Endothelial cell of umbilical vein (primary cell): ENCODE data around the gene GRID1. TPM values are rescaled to one million over a fixed set of nuclear protein-coding genes. Genes with fewer than 3 reads are reported as not detected.

ENCODE experiments used
- BruUV-seq: library from RNA; stranded (reverse); fragments of 400-500 nt; replicated peaks from 2 replicates; lab custom pipeline; 2021; lab: Mats Ljungman, UMichigan
- CTCF ChIA-PET: fragments of 300-600, 350-600 bp; sonication (Branson Sonifier 250); formaldehyde crosslinking; loops from one replicate; lab custom pipeline; 2021; ENCODE audit warnings: antibody characterized with exemption, inconsistent platforms; lab: Charles Lee
- POLR2A ChIA-PET: fragments of 300-600, 350-600 bp; sonication (Branson Sonifier 250); formaldehyde crosslinking; loops from one replicate; lab custom pipeline; 2021; ENCODE audit warnings: antibody characterized with exemption, inconsistent platforms; lab: Charles Lee
- DNase-seq: peaks from one replicate; pipeline ENCODE4 v3.0.0-alpha.2; 2011; ENCODE audit warnings: low read depth, low spot score
- FAIRE-seq: peaks from 2 replicates; lab custom pipeline; 2011; peaks lifted over from hg19 to GRCh38; lab: Jason Lieb, UNC
- H2AFZ ChIP-seq: 2 replicates; pipeline ENCODE4 v1.6.0; 2012; ENCODE audit warnings: low read depth, low read length, control low read depth, inconsistent platforms
- H3K27ac ChIP-seq: 2 replicates; pipeline ENCODE4 v1.5.1; 2011; ENCODE audit warnings: low read depth, mild to moderate bottlenecking, control low read depth, low read length, moderate library complexity; ENCODE audit not compliant: insufficient read depth
- H3K27me3 ChIP-seq, 2 experiments: 2 replicates each; pipeline versions ENCODE4 v1.6.0 to v1.6.1; 2011; ENCODE audit warnings: low read length in 2 of 2, mixed read lengths in 1 of 2; ENCODE audit not compliant: control insufficient read depth in 2 of 2, insufficient read depth in 2 of 2
- H3K36me3 ChIP-seq, 2 experiments: 2 replicates in 1 of 2; 3 replicates in 1 of 2; pipeline ENCODE4 v1.5.1; 2011; ENCODE audit warnings: low read length in 2 of 2, mild to moderate bottlenecking in 1 of 2, moderate library complexity in 1 of 2; ENCODE audit not compliant: control insufficient read depth in 2 of 2, insufficient read depth in 2 of 2; ENCODE audit errors: extremely low read depth in 1 of 2
- H3K4me1 ChIP-seq: 3 replicates; pipeline ENCODE4 v1.5.1; 2011; ENCODE audit warnings: mild to moderate bottlenecking, low read length; ENCODE audit not compliant: control insufficient read depth, insufficient read depth; ENCODE audit errors: extremely low read depth
- H3K4me2 ChIP-seq: 2 replicates; pipeline ENCODE4 v1.6.1; 2011; ENCODE audit warnings: low read length, control low read depth, mixed read lengths; ENCODE audit not compliant: insufficient read depth
- H3K4me3 ChIP-seq, 3 experiments: fragments of 200-600 bp in 1 of 3; sonication (generic), shearing (Covaris generic) in 1 of 3; replicated peaks in 1 of 3; 2 replicates each; pipeline ENCODE4 v1.5.1; 2011 to 2016; ENCODE audit warnings: control low read depth in 3 of 3, low read length in 3 of 3, mild to moderate bottlenecking in 2 of 3, inconsistent platforms in 1 of 3, low read depth in 1 of 3, moderate library complexity in 1 of 3; ENCODE audit not compliant: insufficient read depth in 1 of 3
- H3K79me2 ChIP-seq: 2 replicates; pipeline ENCODE4 v1.6.0; 2012; ENCODE audit warnings: low read length, inconsistent platforms; ENCODE audit not compliant: control insufficient read depth, insufficient read depth
- H3K9ac ChIP-seq: replicated peaks from 2 replicates; pipeline ENCODE3; 2011; ENCODE audit warnings: low read length, control low read depth; ENCODE audit not compliant: insufficient read depth; ENCODE audit errors: extremely low read depth
- H3K9me1 ChIP-seq: replicated peaks from 3 replicates; pipeline ENCODE4 v1.6.0; 2011; ENCODE audit warnings: mild to moderate bottlenecking, low read length; ENCODE audit not compliant: control insufficient read depth, insufficient read depth; ENCODE audit errors: extremely low read depth
- H3K9me3 ChIP-seq: replicated peaks from 2 replicates; pipeline ENCODE4 v1.5.1; 2012; ENCODE audit warnings: low read length, inconsistent platforms; ENCODE audit not compliant: control insufficient read depth, insufficient read depth
- H4K20me1 ChIP-seq: replicated peaks from 2 replicates; pipeline ENCODE3; 2011; ENCODE audit warnings: mild to moderate bottlenecking, low read length; ENCODE audit not compliant: control insufficient read depth, insufficient read depth; ENCODE audit errors: extremely low read depth
- EZH2 ChIP-seq: IDR thresholded peaks from 2 replicates; pipeline ENCODE4 v1.6.1; 2012; ENCODE audit warnings: borderline replicate concordance, low read depth, mild to moderate bottlenecking, moderate library complexity, low read length, inconsistent platforms; ENCODE audit not compliant: severe bottlenecking
- FOS ChIP-seq: IDR thresholded peaks from 2 replicates; pipeline ENCODE4 v1.6.1; 2011; ENCODE audit warnings: mild to moderate bottlenecking, low read length, moderate library complexity, borderline replicate concordance; ENCODE audit not compliant: insufficient read depth
- GATA2 ChIP-seq: IDR thresholded peaks from 2 replicates; pipeline ENCODE4 v1.7.0; 2011; ENCODE audit warnings: low read depth, mild to moderate bottlenecking, moderate library complexity, mixed read lengths, low read length; ENCODE audit not compliant: insufficient read length, insufficient read depth
- JUN ChIP-seq: IDR thresholded peaks from 2 replicates; pipeline ENCODE4 v1.6.1; 2011; ENCODE audit warnings: borderline replicate concordance, low read depth; ENCODE audit not compliant: insufficient read length, insufficient read depth
- MAX ChIP-seq: IDR thresholded peaks from 2 replicates; pipeline ENCODE4 v1.6.1; 2011; ENCODE audit not compliant: insufficient read depth, insufficient read length
- MYC ChIP-seq: IDR thresholded peaks from one replicate; pipeline ENCODE4 v1.6.1; 2011; ENCODE audit warnings: mild to moderate bottlenecking, low read depth, low read length
- POLR2A ChIP-seq: IDR thresholded peaks from 2 replicates; pipeline ENCODE4 v1.6.1; 2012; ENCODE audit warnings: low read depth, mild to moderate bottlenecking, control low read depth, low read length
- POLR2AphosphoS5 ChIP-seq: IDR thresholded peaks from 2 replicates; pipeline ENCODE4 v1.6.1; 2012; ENCODE audit warnings: low read depth, mild to moderate bottlenecking, control low read depth, low read length, moderate library complexity; ENCODE audit not compliant: insufficient read depth
- dilution Hi-C: fragments of 300-500 bp; cut with MboI; formaldehyde crosslinking; loops from one replicate; pipeline ENCODE4 v1.15.0; 2019; ENCODE audit warnings: low sequenced_read_pairs; ENCODE audit not compliant: extremely low pct_ligation_motif_present
- intact Hi-C: fragments of 100-400 bp; cut with micrococcal nuclease; formaldehyde crosslinking; loops from one replicate; pipeline ENCODE4 v1.10.0; 2022
- polyA plus RNA-seq, 4 experiments: library from polyadenylated mRNA; depleted of rRNA in 3 of 4; stranded (reverse) in 3 of 4; unstranded in 1 of 4; fragments of >200 nt; gene quantifications; 2 replicates each; pipeline versions ENCODE4 v1.2.1 to v1.2.3, GENCODE V29; 2011 to 2012; ENCODE audit warnings: missing spikeins in 1 of 4
- total RNA-seq: library from RNA; stranded (reverse); gene quantifications from 2 replicates; pipeline ENCODE4 v1.2.3, GENCODE V29; 2021
- TF ChIP-seq, protein P1 (sequence below), 2 donors: IDR thresholded peaks; 1 replicate in 1 of 2; 2 replicates in 1 of 2; pipeline ENCODE4 v1.5.1; 2011; ENCODE audit warnings: low read length in 2 of 2, mild to moderate bottlenecking in 2 of 2, moderate library complexity in 2 of 2, control low read depth in 1 of 2, inconsistent platforms in 1 of 2, low read depth in 1 of 2; ENCODE audit not compliant: insufficient read depth in 1 of 2; ENCODE audit errors: extremely low read depth in 1 of 2

The GRID1 gene
- total and polyA plus RNA-seq, 2 donors (not counting 3 experiments of a cell fraction or from before 2014, with no cell fraction given), result not detected

GRCh38 chr10:86106616-86107015 is 260.0 kb downstream of the GRID1 start:
- CTCF ChIA-PET, result no interaction called here
- no peak for FAIRE-seq
- dilution Hi-C loops (no loop called here), intact Hi-C loops (no loop called here)
- no peaks in the 10 kb centered on the region for H3K79me2 ChIP-seq
- H4K20me1 ChIP-seq, result no peaks in the 10 kb centered on the region
- H3K27me3 ChIP-seq, result no peaks in the 10 kb centered on the region
- no peak overlapping the region for H2AFZ ChIP-seq
- no peaks in the 10 kb centered on the region for H3K4me1 ChIP-seq
- no peak overlapping the region for H3K4me3 ChIP-seq
- DNase-seq, result no peak
- no peak overlapping the region for H3K27ac ChIP-seq
- H3K4me2 ChIP-seq, result no peak overlapping the region
- H3K36me3 ChIP-seq, result no peaks in the 10 kb centered on the region
- BruUV-seq, result no TSS peak
- no peak for TF ChIP-seq GATA2
- no peak for TF ChIP-seq JUN
- TF ChIP-seq MYC, result no peak
- TF ChIP-seq POLR2AphosphoS5, result no peak
- TF ChIP-seq, protein P1, sequence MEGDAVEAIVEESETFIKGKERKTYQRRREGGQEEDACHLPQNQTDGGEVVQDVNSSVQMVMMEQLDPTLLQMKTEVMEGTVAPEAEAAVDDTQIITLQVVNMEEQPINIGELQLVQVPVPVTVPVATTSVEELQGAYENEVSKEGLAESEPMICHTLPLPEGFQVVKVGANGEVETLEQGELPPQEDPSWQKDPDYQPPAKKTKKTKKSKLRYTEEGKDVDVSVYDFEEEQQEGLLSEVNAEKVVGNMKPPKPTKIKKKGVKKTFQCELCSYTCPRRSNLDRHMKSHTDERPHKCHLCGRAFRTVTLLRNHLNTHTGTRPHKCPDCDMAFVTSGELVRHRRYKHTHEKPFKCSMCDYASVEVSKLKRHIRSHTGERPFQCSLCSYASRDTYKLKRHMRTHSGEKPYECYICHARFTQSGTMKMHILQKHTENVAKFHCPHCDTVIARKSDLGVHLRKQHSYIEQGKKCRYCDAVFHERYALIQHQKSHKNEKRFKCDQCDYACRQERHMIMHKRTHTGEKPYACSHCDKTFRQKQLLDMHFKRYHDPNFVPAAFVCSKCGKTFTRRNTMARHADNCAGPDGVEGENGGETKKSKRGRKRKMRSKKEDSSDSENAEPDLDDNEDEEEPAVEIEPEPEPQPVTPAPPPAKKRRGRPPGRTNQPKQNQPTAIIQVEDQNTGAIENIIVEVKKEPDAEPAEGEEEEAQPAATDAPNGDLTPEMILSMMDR (IDR thresholded peaks at IDR 0.05; ENCODE audit: extremely low read depth in 1 of 2, insufficient read depth in 1 of 2, low read depth in 1 of 2, low read length in 2 of 2), result no peak
- TF ChIP-seq FOS, result no peak
- no peaks in the 10 kb centered on the region for H3K9me3 ChIP-seq
- H3K9ac ChIP-seq, result no peak overlapping the region
- POLR2A ChIA-PET, result no interaction called here
- no peaks in the 10 kb centered on the region for H3K9me1 ChIP-seq

DNA sequence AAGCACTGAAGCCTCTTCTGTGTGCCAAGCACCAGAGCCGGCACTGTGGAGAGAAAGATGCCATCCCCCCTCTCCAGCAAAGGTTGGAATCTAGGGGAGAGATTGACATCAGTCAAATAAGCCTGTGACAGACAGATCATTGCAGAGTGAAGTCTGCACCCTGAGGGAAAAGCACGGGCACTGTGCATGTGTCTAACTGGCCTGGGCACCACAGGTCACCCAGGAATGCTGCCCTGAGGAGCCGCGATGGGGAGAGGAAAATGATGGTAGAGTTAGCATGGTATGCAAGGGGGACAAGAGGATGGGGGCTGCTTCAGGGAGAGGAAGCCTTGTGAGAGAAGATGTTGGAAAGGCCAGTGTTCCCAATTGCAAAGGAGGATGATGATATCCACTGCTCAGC is 261.0 kb downstream of the GRID1 start:
- Histone ChIP-seq H3K79me2 (no peaks in the 10 kb centered on the region), H3K4me3 (no peak overlapping the region), H3K4me2 (no peak overlapping the region), H3K9ac (no peak overlapping the region), H3K36me3 (no peaks in the 10 kb centered on the region), H3K27ac (no peak overlapping the region), H3K9me3 (no peaks in the 10 kb centered on the region), H3K9me1 (no peaks in the 10 kb centered on the region), H2AFZ (no peak overlapping the region), H3K4me1 (no peaks in the 10 kb centered on the region), H3K27me3 (no peaks in the 10 kb centered on the region), H4K20me1 (no peaks in the 10 kb centered on the region)
- no peak for TF ChIP-seq JUN
- TF ChIP-seq POLR2AphosphoS5, result no peak
- no peak for TF ChIP-seq MYC
- no peak for TF ChIP-seq EZH2
- no peak for TF ChIP-seq GATA2
- no peak for TF ChIP-seq MAX
- no peak for TF ChIP-seq FOS
- TF ChIP-seq, protein P1 (IDR thresholded peaks at IDR 0.05; ENCODE audit: extremely low read depth in 1 of 2, insufficient read depth in 1 of 2, low read depth in 1 of 2, low read length in 2 of 2), result no peak
- no peak for TF ChIP-seq POLR2A
- POLR2A ChIA-PET, result no interaction called here
- BruUV-seq, result no TSS peak
- no peak for FAIRE-seq
- dilution Hi-C loops, result no loop called here
- no peak for DNase-seq
- CTCF ChIA-PET, result no interaction called here
- intact Hi-C loops, result no loop called here
